Psoas muscle (tissue), 8 donors: ENCODE measurements around the gene TNRC6B. TPM values are rescaled to one million over a fixed set of nuclear protein-coding genes. Genes with fewer than 3 reads are reported as not detected.
A peak's percentile ranks its signal among the peaks of the same experiment; 100 is the strongest.
"Not testable (repeated sequence)": the region's sequence is repeated elsewhere in the genome, so short reads cannot be mapped to it uniquely, and the experiment has no call there.

ENCODE experiments used
- ATAC-seq, 4 donors: fragments of 200-7000 bp; cut with Tn5 transposase; one replicate each; pipeline ENCODE4 v1.9.1; 2020; ENCODE audit warnings: moderate library complexity in 3 of 4, mild to moderate bottlenecking in 2 of 4
- DNase-seq, 2 donors: peaks; one replicate each; pipeline ENCODE4 v3.0.0-alpha.2; 2020
- H3K27ac ChIP-seq: fragments of 200-600 bp; one replicate; pipeline ENCODE4 v1.8.0; 2022
- H3K27me3 ChIP-seq, 3 donors: fragments of 200-600 bp in 1 of 3; one replicate each; pipeline versions ENCODE4 v1.6.1 to v1.8.0; 2013 to 2022; ENCODE audit warnings: low read length in 2 of 3, mild to moderate bottlenecking in 2 of 3, moderate library complexity in 1 of 3; ENCODE audit not compliant: insufficient read depth in 3 of 3
- H3K36me3 ChIP-seq, 2 donors: fragments of 200-600 bp in 1 of 2; one replicate each; pipeline versions ENCODE4 v1.6.1 to v1.8.0; 2013 to 2022; ENCODE audit warnings: low read depth in 1 of 2, mild to moderate bottlenecking in 1 of 2, moderate library complexity in 1 of 2; ENCODE audit not compliant: insufficient read depth in 1 of 2
- H3K4me1 ChIP-seq: fragments of 200-600 bp; one replicate; pipeline ENCODE4 v1.8.0; 2022
- H3K4me3 ChIP-seq: fragments of 200-600 bp; one replicate; pipeline ENCODE4 v1.8.0; 2022; ENCODE audit warnings: mild to moderate bottlenecking
- H3K9me3 ChIP-seq: fragments of 200-600 bp; one replicate; pipeline ENCODE4 v1.8.0; 2022
- CTCF ChIP-seq: fragments of 200-600 bp; IDR thresholded peaks from one replicate; pipeline ENCODE4 v1.8.0; 2022; ENCODE audit warnings: antibody characterized with exemption
- WGBS, 3 donors: extraction: QIAGEN DNeasy Blood & Tissue Kit; methylation state at CpG; one replicate each; pipeline versions ENCODE4 v1.1.6 to v1.1.7; 2013; 5-methylcytosine and 5-hydroxymethylcytosine counted together
- intact Hi-C, 2 donors: fragments of 100-400 bp; cut with DNase I; formaldehyde crosslinking; loops; one replicate each; pipeline versions ENCODE4 v1.11.0 to v1.14.2; 2022
- polyA plus RNA-seq, 3 donors: library from polyadenylated mRNA; stranded (reverse); fragments of 200-250 nt; gene quantifications; one replicate each; pipeline ENCODE4 v1.2.3, GENCODE V29; 2013
- total RNA-seq, 4 donors: library from RNA; stranded (reverse); fragmentation: NEBNext Ultra II Directional in 2 of 4; extraction: Animal tissue kit (Norgen Biotek cat#: 25700) in 2 of 4; gene quantifications; one replicate each; pipeline versions ENCODE4 v1.2.1 to v1.2.4, GENCODE V29; 2021 to 2023
- donor health status: healthy with polysubstance abuse.
- donor health status: DM: no; HTN: no; CAD: no; lungs with moderate emphysema.
- donor health status: Bipolar disorder and iron deficiency.
- donor health status: healthy.
- donor health status: DM: yes; HTN: yes; CAD: no.
- donor health status: DM: no; HTN: no; CAD: no.
- donor health status: DM: no; HTN: no; CAD: no.
- donor health status: DM: yes; HTN: yes; CAD: no.

The TNRC6B gene
- total and polyA plus RNA-seq, 7 donors, result 2.2 to 49.4 (median 27.9) TPM

GRCh38 chr22:40190501-40190900 lies 12.8 kb downstream of the TNRC6B start:
- Histone ChIP-seq H3K27ac (peak overlapping the region; percentile 68), H3K36me3 (no peaks in the 10 kb centered on the region), H3K4me1 (peaks cover 75% of the 10 kb centered on the region), H3K27me3 (no peaks in the 10 kb centered on the region), H3K9me3 (no peaks in the 10 kb centered on the region), H3K4me3 (no peak overlapping the region)
- no peak for DNase-seq
- ATAC-seq, result peak in 3 of 4 donors; percentile 26 to 49 (median 43)
- intact Hi-C loops, result no loop called here
- WGBS, 3 donors, result 35 to 60% (median 43%) methylated on average over 2 of the region's 2 CpGs
- TF ChIP-seq CTCF, result no peak

GRCh38 chr22:40193429-40194421 lies 16.0 kb downstream of the TNRC6B start:
- peaks cover 79% of the 10 kb centered on the region for H3K4me1 ChIP-seq
- no peak for DNase-seq
- H3K27me3 ChIP-seq, result no peaks in the 10 kb centered on the region
- ATAC-seq, result peak in 1 of 4 donors; percentile 47
- no peaks in the 10 kb centered on the region for H3K36me3 ChIP-seq
- peak; percentile 14 for TF ChIP-seq CTCF
- WGBS, 3 donors, result 62 to 71% (median 69%) methylated on average over 13 of the region's 13 CpGs
- no peak overlapping the region for H3K4me3 ChIP-seq
- H3K27ac ChIP-seq, result peak overlapping the region; percentile 10
- intact Hi-C loops, result no loop called here
- H3K9me3 ChIP-seq, result no peaks in the 10 kb centered on the region

- Histone ChIP-seq H3K9me3 (no peaks in the 10 kb centered on the region), H3K36me3 (no peaks in the 10 kb centered on the region), H3K27me3 (no peaks in the 10 kb centered on the region), H3K4me1 (peaks cover 79% of the 10 kb centered on the region), H3K27ac (no peak overlapping the region), H3K4me3 (no peak overlapping the region)
- ATAC-seq (no peak), DNase-seq (no peak)
- WGBS, 3 donors, result 75 to 84% (median 79%) methylated on average over 3 of the region's 3 CpGs
- no peak for TF ChIP-seq CTCF
- intact Hi-C loops, result no loop called here
Observed at GRCh38 chr22:40194656-40195055, 16.9 kb downstream of the TNRC6B start.

GRCh38 chr22:40196628-40197360 lies 19.1 kb downstream of the TNRC6B start:
- ATAC-seq (peak; percentile 70 to 81 (median 76)), DNase-seq (no peak)
- no peak overlapping the region for H3K4me3 ChIP-seq
- 60 to 70% (median 61%) methylated on average over 7 of the region's 7 CpGs for WGBS, 3 donors
- no peaks in the 10 kb centered on the region for H3K36me3 ChIP-seq
- H3K27ac ChIP-seq, result peak overlapping the region; percentile 62
- no peak for TF ChIP-seq CTCF
- intact Hi-C loops, result no loop called here
- H3K4me1 ChIP-seq, result peaks cover 75% of the 10 kb centered on the region
- no peaks in the 10 kb centered on the region for H3K27me3 ChIP-seq
- no peaks in the 10 kb centered on the region for H3K9me3 ChIP-seq

GRCh38 chr22:40197421-40197820 lies 19.7 kb downstream of the TNRC6B start:
- Histone ChIP-seq H3K27ac (peak overlapping the region; percentile 62), H3K4me1 (peaks cover 76% of the 10 kb centered on the region)
- DNase-seq, ATAC-seq, H3K4me3 ChIP-seq, H3K36me3 ChIP-seq, intact Hi-C loops, H3K27me3 ChIP-seq, H3K9me3 ChIP-seq: not testable (repeated sequence)
- 43 to 81% (median 50%) methylated on average over 9 of the region's 9 CpGs for WGBS, 3 donors
